ENCODE results near the gene RAMACL.

The RAMACL gene

DNA sequence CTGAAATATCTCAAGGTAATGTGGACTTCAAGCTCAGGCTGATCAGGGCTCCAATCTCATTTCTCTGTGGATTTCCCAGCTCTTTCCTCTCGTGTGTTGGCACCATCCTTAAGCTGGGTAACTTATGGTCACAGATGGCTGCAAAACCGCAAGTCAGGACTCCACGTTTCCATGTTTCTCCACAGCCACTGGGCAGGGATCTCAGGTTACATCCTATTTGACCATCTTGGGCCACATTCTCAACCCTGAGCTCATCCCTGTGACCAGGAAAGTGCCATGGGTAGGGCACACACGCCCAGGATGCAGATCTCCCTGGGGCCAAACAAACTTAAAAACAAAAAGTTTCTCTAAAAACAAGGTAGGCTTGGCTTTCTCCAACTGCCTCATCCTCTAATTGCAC is 25.2 kb upstream of the RAMACL start (continued):
- TF ChIP-seq, protein P1, sequence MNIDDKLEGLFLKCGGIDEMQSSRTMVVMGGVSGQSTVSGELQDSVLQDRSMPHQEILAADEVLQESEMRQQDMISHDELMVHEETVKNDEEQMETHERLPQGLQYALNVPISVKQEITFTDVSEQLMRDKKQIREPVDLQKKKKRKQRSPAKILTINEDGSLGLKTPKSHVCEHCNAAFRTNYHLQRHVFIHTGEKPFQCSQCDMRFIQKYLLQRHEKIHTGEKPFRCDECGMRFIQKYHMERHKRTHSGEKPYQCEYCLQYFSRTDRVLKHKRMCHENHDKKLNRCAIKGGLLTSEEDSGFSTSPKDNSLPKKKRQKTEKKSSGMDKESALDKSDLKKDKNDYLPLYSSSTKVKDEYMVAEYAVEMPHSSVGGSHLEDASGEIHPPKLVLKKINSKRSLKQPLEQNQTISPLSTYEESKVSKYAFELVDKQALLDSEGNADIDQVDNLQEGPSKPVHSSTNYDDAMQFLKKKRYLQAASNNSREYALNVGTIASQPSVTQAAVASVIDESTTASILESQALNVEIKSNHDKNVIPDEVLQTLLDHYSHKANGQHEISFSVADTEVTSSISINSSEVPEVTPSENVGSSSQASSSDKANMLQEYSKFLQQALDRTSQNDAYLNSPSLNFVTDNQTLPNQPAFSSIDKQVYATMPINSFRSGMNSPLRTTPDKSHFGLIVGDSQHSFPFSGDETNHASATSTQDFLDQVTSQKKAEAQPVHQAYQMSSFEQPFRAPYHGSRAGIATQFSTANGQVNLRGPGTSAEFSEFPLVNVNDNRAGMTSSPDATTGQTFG (tag by site-specific recombination; IDR thresholded peaks at IDR 0.05; ENCODE audit: borderline replicate concordance) = no peak

DNA sequence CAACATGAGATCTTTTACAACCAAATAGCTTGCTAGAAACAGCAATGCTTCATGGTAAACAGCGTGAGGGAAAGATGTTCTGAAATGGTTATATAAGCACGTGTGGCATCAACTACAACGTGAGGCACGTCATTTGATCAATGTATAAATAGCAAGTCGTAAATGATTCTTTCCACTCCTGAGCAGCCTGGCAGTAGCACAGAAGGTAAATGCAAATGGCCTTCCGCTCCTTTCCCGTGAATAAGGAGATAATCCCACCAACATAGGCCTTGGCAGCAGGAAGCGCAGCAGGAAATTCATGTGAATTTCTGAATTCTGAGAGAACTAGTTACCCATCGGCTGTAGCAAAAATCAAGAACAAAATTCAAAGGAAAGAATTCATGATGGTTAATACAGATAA is 23.6 kb upstream of the RAMACL start:
- ChIA-PET POLR2A (interaction anchor here (1.4 kb wide), 1 partner anchor 16 kb away, joined by 4 read pairs; no protein-coding TSS in a partner anchor), CTCF (interaction anchor here (0.6 kb wide), 1 partner anchor 129 kb away, joined by 3 read pairs; no protein-coding TSS in a partner anchor)
- H3K27ac ChIP-seq (ENCODE audit: extremely low read depth, low read depth, low read length) = no peak overlapping the region
- no peaks in the 10 kb centered on the region for H3K36me3 ChIP-seq (ENCODE audit: control insufficient read depth in 2 of 2, insufficient read depth in 1 of 2, low read length in 2 of 2)
- no peaks in the 10 kb centered on the region for H3K4me1 ChIP-seq (ENCODE audit: control insufficient read depth, insufficient read depth, low read length)
- TF ChIP-seq, protein P2, sequence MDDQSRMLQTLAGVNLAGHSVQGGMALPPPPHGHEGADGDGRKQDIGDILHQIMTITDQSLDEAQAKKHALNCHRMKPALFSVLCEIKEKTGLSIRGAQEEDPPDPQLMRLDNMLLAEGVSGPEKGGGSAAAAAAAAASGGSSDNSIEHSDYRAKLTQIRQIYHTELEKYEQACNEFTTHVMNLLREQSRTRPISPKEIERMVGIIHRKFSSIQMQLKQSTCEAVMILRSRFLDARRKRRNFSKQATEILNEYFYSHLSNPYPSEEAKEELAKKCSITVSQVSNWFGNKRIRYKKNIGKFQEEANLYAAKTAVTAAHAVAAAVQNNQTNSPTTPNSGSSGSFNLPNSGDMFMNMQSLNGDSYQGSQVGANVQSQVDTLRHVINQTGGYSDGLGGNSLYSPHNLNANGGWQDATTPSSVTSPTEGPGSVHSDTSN (CRISPR knock-in tag; IDR thresholded peaks at IDR 0.05) = no peak
- TF ChIP-seq ZNF600 (tag by site-specific recombination; IDR thresholded peaks at IDR 0.05) (no peak), ZNF623 (tag by site-specific recombination; IDR thresholded peaks at IDR 0.05) (no peak), ZNF843 (tag by site-specific recombination; IDR thresholded peaks at IDR 0.05) (no peak), SCRT1 (tag by site-specific recombination; IDR thresholded peaks at IDR 0.05; ENCODE audit: borderline replicate concordance) (no peak)
- TF ChIP-seq, protein P3, sequence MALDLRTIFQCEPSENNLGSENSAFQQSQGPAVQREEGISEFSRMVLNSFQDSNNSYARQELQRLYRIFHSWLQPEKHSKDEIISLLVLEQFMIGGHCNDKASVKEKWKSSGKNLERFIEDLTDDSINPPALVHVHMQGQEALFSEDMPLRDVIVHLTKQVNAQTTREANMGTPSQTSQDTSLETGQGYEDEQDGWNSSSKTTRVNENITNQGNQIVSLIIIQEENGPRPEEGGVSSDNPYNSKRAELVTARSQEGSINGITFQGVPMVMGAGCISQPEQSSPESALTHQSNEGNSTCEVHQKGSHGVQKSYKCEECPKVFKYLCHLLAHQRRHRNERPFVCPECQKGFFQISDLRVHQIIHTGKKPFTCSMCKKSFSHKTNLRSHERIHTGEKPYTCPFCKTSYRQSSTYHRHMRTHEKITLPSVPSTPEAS (tag by site-specific recombination; IDR thresholded peaks at IDR 0.05) = no peak
- H3K4me3 ChIP-seq (ENCODE audit: low read depth, low read length) = no peak overlapping the region
- no peaks in the 10 kb centered on the region for H3K9me3 ChIP-seq (ENCODE audit: control insufficient read depth, insufficient read depth, low read depth, low read length)

DNA sequence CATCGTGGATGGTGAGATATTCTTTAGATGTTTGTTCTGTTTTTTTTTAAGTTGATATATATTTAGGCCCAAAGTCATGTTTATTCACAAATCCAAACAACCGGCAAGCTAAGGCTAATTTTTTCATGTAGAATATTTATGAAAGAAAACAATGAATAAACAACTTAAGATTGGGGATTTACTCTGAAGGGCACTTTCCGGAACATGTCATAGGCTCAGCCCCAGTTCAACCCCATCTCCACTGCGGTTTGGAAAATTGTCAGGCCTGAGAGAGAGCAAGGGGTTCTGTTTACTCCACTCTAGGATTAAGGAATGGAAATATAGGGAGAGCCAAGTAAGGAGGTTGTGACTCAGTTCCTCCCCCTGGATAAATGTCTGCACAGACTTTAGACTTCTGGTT is 22.3 kb upstream of the RAMACL start:
- no peaks in the 10 kb centered on the region for H3K36me3 ChIP-seq (ENCODE audit: control insufficient read depth in 2 of 2, insufficient read depth in 1 of 2, low read length in 2 of 2)
- ChIA-PET CTCF (no interaction called here), POLR2A (interaction anchor here (1.4 kb wide), 1 partner anchor 18 kb away, joined by 4 read pairs; no protein-coding TSS in a partner anchor)
- no peaks in the 10 kb centered on the region for H3K4me1 ChIP-seq (ENCODE audit: control insufficient read depth, insufficient read depth, low read length)
- H3K27ac ChIP-seq (ENCODE audit: extremely low read depth, low read depth, low read length) = no peak overlapping the region
- H3K4me3 ChIP-seq (ENCODE audit: low read depth, low read length) = no peak overlapping the region
- no peaks in the 10 kb centered on the region for H3K9me3 ChIP-seq (ENCODE audit: control insufficient read depth, insufficient read depth, low read depth, low read length)
- TF ChIP-seq ZNF16 (tag by site-specific recombination; IDR thresholded peaks at IDR 0.05; ENCODE audit: low read depth) (no peak), ZNF560 (tag by site-specific recombination; IDR thresholded peaks at IDR 0.05; ENCODE audit: borderline replicate concordance) (no peak), ZNF623 (tag by site-specific recombination; IDR thresholded peaks at IDR 0.05) (no peak), ZNF335 (tag by site-specific recombination; conservative IDR thresholded peaks at IDR 0.05) (no peak), ZNF658 (tag by site-specific recombination; IDR thresholded peaks at IDR 0.05) (no peak), ZNF133 (tag by site-specific recombination; IDR thresholded peaks at IDR 0.05) (no peak), KLF9 (tag by site-specific recombination; IDR thresholded peaks at IDR 0.05; ENCODE audit: low read depth) (no peak), ZNF654 (tag by site-specific recombination; IDR thresholded peaks at IDR 0.05; ENCODE audit: low read depth) (no peak)
- TF ChIP-seq, protein P4, sequence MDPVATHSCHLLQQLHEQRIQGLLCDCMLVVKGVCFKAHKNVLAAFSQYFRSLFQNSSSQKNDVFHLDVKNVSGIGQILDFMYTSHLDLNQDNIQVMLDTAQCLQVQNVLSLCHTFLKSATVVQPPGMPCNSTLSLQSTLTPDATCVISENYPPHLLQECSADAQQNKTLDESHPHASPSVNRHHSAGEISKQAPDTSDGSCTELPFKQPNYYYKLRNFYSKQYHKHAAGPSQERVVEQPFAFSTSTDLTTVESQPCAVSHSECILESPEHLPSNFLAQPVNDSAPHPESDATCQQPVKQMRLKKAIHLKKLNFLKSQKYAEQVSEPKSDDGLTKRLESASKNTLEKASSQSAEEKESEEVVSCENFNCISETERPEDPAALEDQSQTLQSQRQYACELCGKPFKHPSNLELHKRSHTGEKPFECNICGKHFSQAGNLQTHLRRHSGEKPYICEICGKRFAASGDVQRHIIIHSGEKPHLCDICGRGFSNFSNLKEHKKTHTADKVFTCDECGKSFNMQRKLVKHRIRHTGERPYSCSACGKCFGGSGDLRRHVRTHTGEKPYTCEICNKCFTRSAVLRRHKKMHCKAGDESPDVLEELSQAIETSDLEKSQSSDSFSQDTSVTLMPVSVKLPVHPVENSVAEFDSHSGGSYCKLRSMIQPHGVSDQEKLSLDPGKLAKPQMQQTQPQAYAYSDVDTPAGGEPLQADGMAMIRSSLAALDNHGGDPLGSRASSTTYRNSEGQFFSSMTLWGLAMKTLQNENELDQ (tag by site-specific recombination; IDR thresholded peaks at IDR 0.05; ENCODE audit: low read depth) = no peak
- TF ChIP-seq, protein P5, sequence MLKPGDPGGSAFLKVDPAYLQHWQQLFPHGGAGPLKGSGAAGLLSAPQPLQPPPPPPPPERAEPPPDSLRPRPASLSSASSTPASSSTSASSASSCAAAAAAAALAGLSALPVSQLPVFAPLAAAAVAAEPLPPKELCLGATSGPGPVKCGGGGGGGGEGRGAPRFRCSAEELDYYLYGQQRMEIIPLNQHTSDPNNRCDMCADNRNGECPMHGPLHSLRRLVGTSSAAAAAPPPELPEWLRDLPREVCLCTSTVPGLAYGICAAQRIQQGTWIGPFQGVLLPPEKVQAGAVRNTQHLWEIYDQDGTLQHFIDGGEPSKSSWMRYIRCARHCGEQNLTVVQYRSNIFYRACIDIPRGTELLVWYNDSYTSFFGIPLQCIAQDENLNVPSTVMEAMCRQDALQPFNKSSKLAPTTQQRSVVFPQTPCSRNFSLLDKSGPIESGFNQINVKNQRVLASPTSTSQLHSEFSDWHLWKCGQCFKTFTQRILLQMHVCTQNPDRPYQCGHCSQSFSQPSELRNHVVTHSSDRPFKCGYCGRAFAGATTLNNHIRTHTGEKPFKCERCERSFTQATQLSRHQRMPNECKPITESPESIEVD (tag by site-specific recombination; IDR thresholded peaks at IDR 0.05) = no peak
- TF ChIP-seq, protein P6, sequence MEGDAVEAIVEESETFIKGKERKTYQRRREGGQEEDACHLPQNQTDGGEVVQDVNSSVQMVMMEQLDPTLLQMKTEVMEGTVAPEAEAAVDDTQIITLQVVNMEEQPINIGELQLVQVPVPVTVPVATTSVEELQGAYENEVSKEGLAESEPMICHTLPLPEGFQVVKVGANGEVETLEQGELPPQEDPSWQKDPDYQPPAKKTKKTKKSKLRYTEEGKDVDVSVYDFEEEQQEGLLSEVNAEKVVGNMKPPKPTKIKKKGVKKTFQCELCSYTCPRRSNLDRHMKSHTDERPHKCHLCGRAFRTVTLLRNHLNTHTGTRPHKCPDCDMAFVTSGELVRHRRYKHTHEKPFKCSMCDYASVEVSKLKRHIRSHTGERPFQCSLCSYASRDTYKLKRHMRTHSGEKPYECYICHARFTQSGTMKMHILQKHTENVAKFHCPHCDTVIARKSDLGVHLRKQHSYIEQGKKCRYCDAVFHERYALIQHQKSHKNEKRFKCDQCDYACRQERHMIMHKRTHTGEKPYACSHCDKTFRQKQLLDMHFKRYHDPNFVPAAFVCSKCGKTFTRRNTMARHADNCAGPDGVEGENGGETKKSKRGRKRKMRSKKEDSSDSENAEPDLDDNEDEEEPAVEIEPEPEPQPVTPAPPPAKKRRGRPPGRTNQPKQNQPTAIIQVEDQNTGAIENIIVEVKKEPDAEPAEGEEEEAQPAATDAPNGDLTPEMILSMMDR (tag by site-specific recombination; IDR thresholded peaks at IDR 0.05) = no peak
- TF ChIP-seq, protein P7, sequence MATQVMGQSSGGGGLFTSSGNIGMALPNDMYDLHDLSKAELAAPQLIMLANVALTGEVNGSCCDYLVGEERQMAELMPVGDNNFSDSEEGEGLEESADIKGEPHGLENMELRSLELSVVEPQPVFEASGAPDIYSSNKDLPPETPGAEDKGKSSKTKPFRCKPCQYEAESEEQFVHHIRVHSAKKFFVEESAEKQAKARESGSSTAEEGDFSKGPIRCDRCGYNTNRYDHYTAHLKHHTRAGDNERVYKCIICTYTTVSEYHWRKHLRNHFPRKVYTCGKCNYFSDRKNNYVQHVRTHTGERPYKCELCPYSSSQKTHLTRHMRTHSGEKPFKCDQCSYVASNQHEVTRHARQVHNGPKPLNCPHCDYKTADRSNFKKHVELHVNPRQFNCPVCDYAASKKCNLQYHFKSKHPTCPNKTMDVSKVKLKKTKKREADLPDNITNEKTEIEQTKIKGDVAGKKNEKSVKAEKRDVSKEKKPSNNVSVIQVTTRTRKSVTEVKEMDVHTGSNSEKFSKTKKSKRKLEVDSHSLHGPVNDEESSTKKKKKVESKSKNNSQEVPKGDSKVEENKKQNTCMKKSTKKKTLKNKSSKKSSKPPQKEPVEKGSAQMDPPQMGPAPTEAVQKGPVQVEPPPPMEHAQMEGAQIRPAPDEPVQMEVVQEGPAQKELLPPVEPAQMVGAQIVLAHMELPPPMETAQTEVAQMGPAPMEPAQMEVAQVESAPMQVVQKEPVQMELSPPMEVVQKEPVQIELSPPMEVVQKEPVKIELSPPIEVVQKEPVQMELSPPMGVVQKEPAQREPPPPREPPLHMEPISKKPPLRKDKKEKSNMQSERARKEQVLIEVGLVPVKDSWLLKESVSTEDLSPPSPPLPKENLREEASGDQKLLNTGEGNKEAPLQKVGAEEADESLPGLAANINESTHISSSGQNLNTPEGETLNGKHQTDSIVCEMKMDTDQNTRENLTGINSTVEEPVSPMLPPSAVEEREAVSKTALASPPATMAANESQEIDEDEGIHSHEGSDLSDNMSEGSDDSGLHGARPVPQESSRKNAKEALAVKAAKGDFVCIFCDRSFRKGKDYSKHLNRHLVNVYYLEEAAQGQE (tag by site-specific recombination; IDR thresholded peaks at IDR 0.05) = no peak
